Neural cell (in vitro differentiated cells): Measurements from ENCODE around the gene ARHGEF39. TPM values are rescaled to one million over a fixed set of nuclear protein-coding genes. Genes with fewer than 3 reads are reported as not detected.

Experiments
- H2AFZ ChIP-seq: fragments of 200-600, 300-800 bp; sonication (generic), shearing (Covaris generic); 2 replicates; pipeline ENCODE4 v1.6.0; 2014; ENCODE audit warnings: low read depth, mild to moderate bottlenecking, antibody characterized with exemption, low read length, moderate library complexity
- H3F3A ChIP-seq: fragments of 200-600 bp; shearing (Covaris generic); 2 replicates; pipeline ENCODE4 v1.6.1; 2016; ENCODE audit warnings: mild to moderate bottlenecking, moderate library complexity, mixed read lengths, antibody characterized with exemption, low read length; ENCODE audit not compliant: insufficient read depth, poor library complexity, severe bottlenecking
- H3K27ac ChIP-seq: fragments of 200-600, 300-800 bp; sonication (generic), shearing (Covaris generic); 2 replicates; pipeline ENCODE4 v1.5.1; 2014; ENCODE audit warnings: mild to moderate bottlenecking, low read length, moderate library complexity
- H3K27me3 ChIP-seq: fragments of 300-800, 200-600 bp; sonication (generic), shearing (Covaris generic); 2 replicates; pipeline ENCODE4 v1.6.0; 2014; ENCODE audit warnings: mild to moderate bottlenecking, low read depth, low read length, moderate library complexity; ENCODE audit not compliant: insufficient read depth
- H3K36me3 ChIP-seq: fragments of 300-800, 200-600 bp; sonication (generic), shearing (Covaris generic); 2 replicates; pipeline ENCODE4 v1.5.1; 2014; ENCODE audit warnings: mild to moderate bottlenecking, antibody characterized with exemption, low read length, moderate library complexity; ENCODE audit not compliant: insufficient read depth
- H3K4me2 ChIP-seq: fragments of 300-800, 200-600 bp; sonication (generic), shearing (Covaris generic); 2 replicates; pipeline ENCODE4 v1.6.0; 2014; ENCODE audit warnings: mild to moderate bottlenecking, low read length
- H3K4me3 ChIP-seq: fragments of 300-800, 200-600 bp; sonication (generic), shearing (Covaris generic); 2 replicates; pipeline ENCODE4 v1.5.1; 2014; ENCODE audit warnings: mild to moderate bottlenecking, low read length, moderate library complexity
- H3K79me2 ChIP-seq: fragments of 200-600 bp; shearing (Covaris generic); replicated peaks from 2 replicates; pipeline ENCODE4 v1.6.0; 2014; ENCODE audit warnings: mild to moderate bottlenecking, low read length, moderate library complexity; ENCODE audit not compliant: insufficient read depth
- H3K9ac ChIP-seq: fragments of 300-800, 200-600 bp; sonication (generic), shearing (Covaris generic); 2 replicates; pipeline ENCODE4 v1.6.1; 2016; ENCODE audit warnings: mild to moderate bottlenecking, low read length, mixed read lengths
- H3K9me2 ChIP-seq: fragments of 200-600 bp; shearing (Covaris generic); 2 replicates; pipeline ENCODE4 v1.6.1; 2016; ENCODE audit warnings: mild to moderate bottlenecking, low read length, mixed read lengths; ENCODE audit not compliant: insufficient read depth
- H3K9me3 ChIP-seq: fragments of 200-600, 300-800 bp; sonication (generic), shearing (Covaris generic); 2 replicates; pipeline ENCODE4 v1.6.1; 2016; ENCODE audit warnings: mild to moderate bottlenecking, mixed run types, low read length, moderate library complexity, mixed read lengths
- H4K20me1 ChIP-seq: fragments of 200-600 bp; shearing (Covaris generic); 2 replicates; pipeline ENCODE4 v1.6.1; 2016; ENCODE audit warnings: mild to moderate bottlenecking, mixed run types; ENCODE audit not compliant: insufficient read depth
- EP300 ChIP-seq: fragments of 450-650 bp; conservative IDR thresholded peaks from 2 replicates; pipeline ENCODE4 v1.6.1; 2014; ENCODE audit warnings: antibody characterized with exemption, mild to moderate bottlenecking, moderate library complexity; ENCODE audit not compliant: poor library complexity, severe bottlenecking
- EZH2 ChIP-seq: fragments of 200-600, 300-800 bp; shearing (Covaris generic), sonication (generic); IDR thresholded peaks from 2 replicates; pipeline ENCODE4 v1.6.1; 2014; ENCODE audit warnings: antibody characterized with exemption, low read length, borderline replicate concordance, mild to moderate bottlenecking; ENCODE audit not compliant: insufficient read depth, poor library complexity, severe bottlenecking
- MXI1 ChIP-seq: fragments of 450-650 bp; conservative IDR thresholded peaks from 2 replicates; pipeline ENCODE4 v1.6.1; 2014; ENCODE audit warnings: antibody characterized with exemption, mild to moderate bottlenecking; ENCODE audit not compliant: poor library complexity, severe bottlenecking
- POLR2AphosphoS5 ChIP-seq: IDR thresholded peaks from 2 replicates; pipeline ENCODE4 v1.6.1; 2012
- RAD21 ChIP-seq: fragments of 450-650 bp; conservative IDR thresholded peaks from 2 replicates; pipeline ENCODE4 v1.6.1; 2014; ENCODE audit warnings: antibody characterized with exemption, mild to moderate bottlenecking, moderate library complexity
- REST ChIP-seq: IDR thresholded peaks from 2 replicates; pipeline ENCODE4 v1.6.1; 2012; ENCODE audit warnings: borderline replicate concordance
- SMC3 ChIP-seq: fragments of 450-650 bp; conservative IDR thresholded peaks from 2 replicates; pipeline ENCODE4 v1.6.1; 2014; ENCODE audit warnings: antibody characterized with exemption, mild to moderate bottlenecking, moderate library complexity; ENCODE audit not compliant: poor library complexity
- TAF1 ChIP-seq: IDR thresholded peaks from 2 replicates; pipeline ENCODE4 v1.6.1; 2012; ENCODE audit warnings: low read depth
- polyA plus RNA-seq: library from polyadenylated mRNA; depleted of rRNA; stranded (reverse); fragments of >200 nt; gene quantifications from 2 replicates; pipeline ENCODE4 v1.2.3, GENCODE V29; 2014
- TF ChIP-seq, protein P1 (sequence below): fragments of 450-650 bp; IDR thresholded peaks from 2 replicates; pipeline ENCODE4 v1.5.1; 2014; ENCODE audit warnings: antibody characterized with exemption, mild to moderate bottlenecking, moderate library complexity; ENCODE audit not compliant: poor library complexity, severe bottlenecking

Gene ARHGEF39
- polyA plus RNA-seq, 1 donor from 2014 or later = 0.51 TPM

GRCh38 chr9:35658137-35658967 is 6.6 kb downstream of the ARHGEF39 start, which contains the start of gene CCDC107:
CCDC107 (plus strand) TSS chr9:35658292; CDS start chr9:35658380, 88 bp downstream.
- H3K27ac ChIP-seq = peak within 1 kb of the TSS; percentile 97
- peak within 1 kb of the TSS; percentile 97 for H3K9ac ChIP-seq
- H3K9me2 ChIP-seq = no peaks in the 10 kb centered on the region
- no peaks in the 10 kb centered on the region for H4K20me1 ChIP-seq
- peak; percentile 83 for TF ChIP-seq POLR2AphosphoS5
- TF ChIP-seq EP300 = peak; percentile 54
- no peak for TF ChIP-seq EZH2
- peak; percentile 75 for TF ChIP-seq RAD21
- TF ChIP-seq SMC3 = peak; percentile 72
- no peak for TF ChIP-seq MXI1
- TF ChIP-seq TAF1 = peak; percentile 34
- TF ChIP-seq REST = peak; percentile 66
- TF ChIP-seq, protein P1, sequence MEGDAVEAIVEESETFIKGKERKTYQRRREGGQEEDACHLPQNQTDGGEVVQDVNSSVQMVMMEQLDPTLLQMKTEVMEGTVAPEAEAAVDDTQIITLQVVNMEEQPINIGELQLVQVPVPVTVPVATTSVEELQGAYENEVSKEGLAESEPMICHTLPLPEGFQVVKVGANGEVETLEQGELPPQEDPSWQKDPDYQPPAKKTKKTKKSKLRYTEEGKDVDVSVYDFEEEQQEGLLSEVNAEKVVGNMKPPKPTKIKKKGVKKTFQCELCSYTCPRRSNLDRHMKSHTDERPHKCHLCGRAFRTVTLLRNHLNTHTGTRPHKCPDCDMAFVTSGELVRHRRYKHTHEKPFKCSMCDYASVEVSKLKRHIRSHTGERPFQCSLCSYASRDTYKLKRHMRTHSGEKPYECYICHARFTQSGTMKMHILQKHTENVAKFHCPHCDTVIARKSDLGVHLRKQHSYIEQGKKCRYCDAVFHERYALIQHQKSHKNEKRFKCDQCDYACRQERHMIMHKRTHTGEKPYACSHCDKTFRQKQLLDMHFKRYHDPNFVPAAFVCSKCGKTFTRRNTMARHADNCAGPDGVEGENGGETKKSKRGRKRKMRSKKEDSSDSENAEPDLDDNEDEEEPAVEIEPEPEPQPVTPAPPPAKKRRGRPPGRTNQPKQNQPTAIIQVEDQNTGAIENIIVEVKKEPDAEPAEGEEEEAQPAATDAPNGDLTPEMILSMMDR = peak; percentile 96
- H2AFZ ChIP-seq = peak within 1 kb of the TSS; percentile 88
- no peaks in the 10 kb centered on the region for H3F3A ChIP-seq
- peaks cover 8% of the 10 kb centered on the region for H3K36me3 ChIP-seq
- peak within 1 kb of the TSS; percentile 78 for H3K4me2 ChIP-seq
- peaks cover 6% of the 10 kb centered on the region for H3K79me2 ChIP-seq
- H3K27me3 ChIP-seq = no peaks in the 10 kb centered on the region
- H3K9me3 ChIP-seq = no peaks in the 10 kb centered on the region
- peak within 1 kb of the TSS; percentile 80 for H3K4me3 ChIP-seq

GRCh38 chr9:35657546-35658136 is 7.4 kb downstream of the ARHGEF39 start, which contains the start of gene RMRP:
RMRP (minus strand) TSS chr9:35658019.
- H3K4me2 ChIP-seq = peak within 1 kb of the TSS; percentile 78
- H3K79me2 ChIP-seq = peaks cover 6% of the 10 kb centered on the region
- H3F3A ChIP-seq = no peaks in the 10 kb centered on the region
- H3K9ac ChIP-seq = peak within 1 kb of the TSS; percentile 97
- peak within 1 kb of the TSS; percentile 80 for H3K4me3 ChIP-seq
- H3K27me3 ChIP-seq = no peaks in the 10 kb centered on the region
- peak within 1 kb of the TSS; percentile 88 for H2AFZ ChIP-seq
- H3K9me2 ChIP-seq = no peaks in the 10 kb centered on the region
- H4K20me1 ChIP-seq = no peaks in the 10 kb centered on the region
- TF ChIP-seq REST (peak; percentile 48), RAD21 (peak; percentile 41), SMC3 (peak; percentile 49), EZH2 (no peak), MXI1 (peak; percentile 96), TAF1 (no peak), POLR2AphosphoS5 (peak; percentile 76), EP300 (peak; percentile 61)
- TF ChIP-seq, protein P1 = peak; percentile 65
- peaks cover 8% of the 10 kb centered on the region for H3K36me3 ChIP-seq
- H3K9me3 ChIP-seq = no peaks in the 10 kb centered on the region
- peak within 1 kb of the TSS; percentile 97 for H3K27ac ChIP-seq
